ENCODE results near the gene TCTN2.

The TCTN2 gene

DNA sequence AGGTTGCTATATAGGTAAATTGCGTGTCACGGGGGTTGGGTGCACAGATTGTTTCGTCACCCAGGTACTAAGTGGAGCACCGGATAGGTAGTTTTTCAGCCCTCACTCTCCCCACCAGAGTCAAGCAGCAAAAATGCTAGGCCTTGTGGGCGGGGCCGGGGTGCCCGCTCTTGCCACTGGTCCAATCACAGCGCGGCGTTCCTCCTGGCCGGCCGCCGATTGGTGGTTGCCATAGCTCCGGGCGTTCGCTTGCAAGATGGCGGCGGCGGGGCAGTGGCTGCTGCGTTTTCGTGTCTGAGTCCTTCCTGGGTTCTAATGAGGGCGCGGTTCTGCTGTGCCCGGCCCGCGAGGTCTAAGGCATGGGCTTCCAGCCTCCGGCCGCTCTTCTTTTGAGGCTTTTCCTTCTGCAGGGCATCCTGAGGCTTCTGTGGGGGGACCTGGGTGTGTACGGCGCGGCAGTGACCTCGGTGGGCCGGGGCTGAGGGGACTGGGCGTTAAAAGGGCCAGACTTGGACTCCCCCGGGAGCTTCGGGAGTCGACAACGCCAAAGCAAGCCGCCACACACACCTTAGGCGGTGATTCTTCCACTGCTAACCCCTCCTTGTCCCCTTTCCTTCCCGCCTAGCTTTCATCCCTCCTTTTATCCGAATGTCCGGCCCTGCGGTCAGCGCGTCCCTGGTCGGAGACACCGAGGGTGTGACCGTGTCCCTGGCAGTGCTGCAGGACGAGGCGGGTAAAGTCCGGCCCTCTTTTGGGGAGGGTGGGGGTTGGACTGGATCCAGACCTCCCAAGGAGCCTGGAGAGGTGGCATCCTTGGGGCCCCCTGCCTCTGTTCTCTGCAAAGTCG, at the start of gene TCTN2:
TCTN2 (plus strand) TSS at position 232 of the 847 bp plus-strand sequence; CDS start at position 360, 128 bp downstream.
- DNase-seq (ENCODE audit: extremely low spot score), result peak; percentile 99
- TF ChIP-seq, protein P1, sequence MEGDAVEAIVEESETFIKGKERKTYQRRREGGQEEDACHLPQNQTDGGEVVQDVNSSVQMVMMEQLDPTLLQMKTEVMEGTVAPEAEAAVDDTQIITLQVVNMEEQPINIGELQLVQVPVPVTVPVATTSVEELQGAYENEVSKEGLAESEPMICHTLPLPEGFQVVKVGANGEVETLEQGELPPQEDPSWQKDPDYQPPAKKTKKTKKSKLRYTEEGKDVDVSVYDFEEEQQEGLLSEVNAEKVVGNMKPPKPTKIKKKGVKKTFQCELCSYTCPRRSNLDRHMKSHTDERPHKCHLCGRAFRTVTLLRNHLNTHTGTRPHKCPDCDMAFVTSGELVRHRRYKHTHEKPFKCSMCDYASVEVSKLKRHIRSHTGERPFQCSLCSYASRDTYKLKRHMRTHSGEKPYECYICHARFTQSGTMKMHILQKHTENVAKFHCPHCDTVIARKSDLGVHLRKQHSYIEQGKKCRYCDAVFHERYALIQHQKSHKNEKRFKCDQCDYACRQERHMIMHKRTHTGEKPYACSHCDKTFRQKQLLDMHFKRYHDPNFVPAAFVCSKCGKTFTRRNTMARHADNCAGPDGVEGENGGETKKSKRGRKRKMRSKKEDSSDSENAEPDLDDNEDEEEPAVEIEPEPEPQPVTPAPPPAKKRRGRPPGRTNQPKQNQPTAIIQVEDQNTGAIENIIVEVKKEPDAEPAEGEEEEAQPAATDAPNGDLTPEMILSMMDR (IDR thresholded peaks at IDR 0.05; ENCODE audit: control extremely low read depth, extremely low read depth, low read depth, missing control alignments), result no peak
- ChIA-PET CTCF (interaction anchor here (1.0 to 1.4 kb wide), 3 partner anchors 9 to 38 kb away, joined by 3 to 6 read pairs (median 3); no protein-coding TSS in a partner anchor), POLR2A (no interaction called here)

DNA sequence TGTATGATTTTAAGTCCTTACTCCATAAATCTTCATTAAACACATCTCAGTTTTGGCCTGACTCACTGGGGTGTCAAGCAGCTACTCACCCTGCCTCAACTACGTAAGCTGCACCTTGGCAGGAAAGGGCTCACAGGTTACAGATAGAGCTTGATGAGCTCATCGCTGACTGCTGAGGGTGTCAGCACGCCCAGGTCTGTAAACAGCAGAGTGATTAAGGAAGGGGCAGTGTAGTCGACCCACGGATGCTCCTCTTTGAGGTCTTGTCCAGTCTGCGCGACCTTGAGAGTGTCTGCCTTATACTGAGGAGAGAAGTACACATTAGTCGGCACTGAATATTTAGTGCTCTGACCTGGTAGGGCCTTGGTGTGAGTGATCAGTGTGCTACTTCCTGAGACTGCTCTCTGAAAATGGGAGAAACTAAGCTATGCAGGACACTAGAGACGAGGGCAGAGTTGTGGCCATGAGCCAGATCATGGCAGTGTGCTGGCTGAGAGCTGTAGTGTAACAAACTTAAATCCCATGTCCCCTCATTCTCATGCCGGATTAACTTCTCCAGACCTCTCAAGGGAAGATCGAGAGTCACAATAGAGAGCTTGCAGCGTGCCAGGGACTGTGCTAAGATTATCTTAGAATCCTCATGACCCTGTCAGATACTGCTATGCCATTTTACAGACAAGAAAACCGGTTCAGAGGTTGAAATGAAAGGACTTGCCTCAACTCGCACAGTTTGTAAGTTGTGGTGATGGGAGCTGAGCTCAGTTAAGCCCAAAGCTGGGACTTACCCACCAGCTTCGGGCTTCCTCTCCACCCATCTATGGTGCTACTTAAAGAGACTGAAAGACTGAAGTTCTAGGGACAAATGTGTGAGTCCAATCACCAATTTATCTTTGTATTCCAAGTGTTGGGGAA, 49.0 kb upstream of the TCTN2 start:
- ChIA-PET CTCF (interaction anchor here (0.9 to 3.4 kb wide), 2 partner anchors 17 to 353 kb away, joined by 3 to 12 read pairs; no protein-coding TSS in a partner anchor), POLR2A (no interaction called here)
- no peak for DNase-seq (ENCODE audit: extremely low spot score)
- TF ChIP-seq, protein P1 (IDR thresholded peaks at IDR 0.05; ENCODE audit: control extremely low read depth, extremely low read depth, low read depth, missing control alignments), result no peak

DNA sequence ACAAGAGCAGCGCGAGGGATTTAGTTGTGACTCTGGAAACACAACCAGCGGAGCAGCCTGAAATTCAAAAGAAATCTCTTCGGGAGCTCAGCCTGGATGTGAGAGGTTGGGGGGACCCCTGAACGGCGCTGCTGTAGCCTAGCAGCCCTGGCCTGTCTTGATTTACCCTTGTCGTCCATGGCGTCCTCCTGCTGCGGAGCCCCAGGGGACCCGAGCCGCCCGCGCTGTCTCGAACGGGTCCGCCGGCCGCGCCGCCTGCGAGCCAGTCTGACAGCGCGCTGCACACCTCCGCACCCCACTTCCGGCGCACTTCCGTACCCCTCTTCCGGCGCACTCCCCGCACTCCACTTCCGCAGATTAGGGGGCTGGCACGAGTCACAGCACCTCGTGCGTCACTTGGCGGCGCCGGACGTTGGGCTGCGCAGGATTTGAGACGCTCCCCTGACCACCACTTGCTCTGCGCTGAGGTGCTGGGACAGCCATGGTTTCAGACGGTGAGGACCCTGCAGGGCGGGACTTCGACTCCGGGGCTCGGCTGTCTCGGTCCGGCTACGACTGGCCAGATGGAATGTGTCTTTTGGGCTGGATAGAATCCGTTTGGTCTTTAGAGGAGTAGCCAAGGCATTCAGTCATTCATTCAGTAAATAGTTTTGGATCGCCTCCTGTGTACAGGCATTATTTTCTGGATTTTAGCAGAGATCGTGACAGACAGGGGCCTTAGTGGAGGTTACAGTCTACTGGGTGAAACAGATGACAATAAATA, 37.4 kb upstream of the TCTN2 start, which contains the start of the genes EIF2B1 and GTF2H3:
EIF2B1 (minus strand) TSS at position 308 of the 763 bp plus-strand sequence; CDS start at position 179, 129 bp downstream.
GTF2H3 (plus strand) TSS at position 451 of the 763 bp plus-strand sequence; CDS start at position 482, 31 bp downstream.
- ChIA-PET POLR2A (no interaction called here), CTCF (interaction anchor here (0.8 to 1.2 kb wide), 3 partner anchors 11 to 81 kb away, joined by 3 read pairs; no protein-coding TSS in a partner anchor)
- TF ChIP-seq, protein P1 (IDR thresholded peaks at IDR 0.05; ENCODE audit: control extremely low read depth, extremely low read depth, low read depth, missing control alignments), result no peak
- DNase-seq (ENCODE audit: extremely low spot score), result peak; percentile 99

DNA sequence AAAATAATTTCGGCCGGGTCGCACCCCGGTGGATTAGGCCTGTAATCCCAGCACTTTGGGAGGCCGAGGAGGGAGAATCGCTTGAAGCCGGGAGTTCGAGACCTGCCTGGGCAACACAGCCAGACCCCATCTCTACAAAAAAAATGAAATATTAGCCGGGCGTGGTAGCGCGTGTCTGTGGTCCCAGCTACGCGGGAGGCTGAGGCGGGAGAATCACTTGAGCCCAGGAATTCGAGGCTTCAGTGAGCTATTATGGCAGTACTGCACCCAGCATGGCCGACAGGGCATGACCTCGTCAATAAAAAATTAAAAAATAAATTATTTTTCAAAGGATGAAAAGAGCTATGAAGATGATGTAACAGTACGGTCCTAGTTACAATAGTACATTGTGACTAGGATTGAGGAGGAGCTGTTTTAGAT, 36.8 kb upstream of the TCTN2 start:
- POLR2A ChIA-PET, result no interaction called here
- TF ChIP-seq, protein P1 (IDR thresholded peaks at IDR 0.05; ENCODE audit: control extremely low read depth, extremely low read depth, low read depth, missing control alignments), result no peak
- DNase-seq (ENCODE audit: extremely low spot score), result no peak
- CTCF ChIA-PET, result interaction anchor here (0.8 to 1.2 kb wide), 5 partner anchors 10 to 350 kb away, joined by 3 to 4 read pairs (median 3); partner anchors contain the start of gene ATP6V0A2

DNA sequence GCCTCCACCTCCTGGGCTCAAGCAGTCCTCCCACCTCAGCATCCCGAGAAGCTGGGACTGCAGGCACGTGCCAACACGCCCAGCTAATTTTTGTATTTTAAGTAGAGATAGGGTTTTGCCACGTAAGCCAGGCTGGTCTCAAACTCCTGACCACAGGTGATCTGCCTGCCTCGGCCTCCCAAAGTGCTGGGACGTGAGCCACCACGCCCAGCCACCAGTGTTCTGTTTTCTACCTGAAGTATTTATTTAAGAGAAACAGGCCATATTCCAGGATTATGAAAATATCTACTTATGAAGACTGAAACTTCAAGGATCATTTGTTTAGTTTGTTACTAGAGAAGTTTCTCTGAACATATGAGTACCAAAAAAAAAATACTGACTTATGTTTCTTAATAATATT, 27.0 kb upstream of the TCTN2 start:
- no peak for DNase-seq (ENCODE audit: extremely low spot score)
- POLR2A ChIA-PET, result no interaction called here
- CTCF ChIA-PET, result interaction anchor here (0.9 to 1.6 kb wide), 2 partner anchors 10 to 11 kb away, joined by 3 read pairs; partner anchors contain the start of gene GTF2H3
- TF ChIP-seq, protein P1 (IDR thresholded peaks at IDR 0.05; ENCODE audit: control extremely low read depth, extremely low read depth, low read depth, missing control alignments), result no peak
